Measurements from ENCODE around the gene NPHS1.
A peak's percentile ranks its signal among the peaks of the same experiment; 100 is the strongest.
"Not testable (repeated sequence)": the region's sequence is repeated elsewhere in the genome, so short reads cannot be mapped to it uniquely, and the experiment has no call there.

The NPHS1 gene, protein sequence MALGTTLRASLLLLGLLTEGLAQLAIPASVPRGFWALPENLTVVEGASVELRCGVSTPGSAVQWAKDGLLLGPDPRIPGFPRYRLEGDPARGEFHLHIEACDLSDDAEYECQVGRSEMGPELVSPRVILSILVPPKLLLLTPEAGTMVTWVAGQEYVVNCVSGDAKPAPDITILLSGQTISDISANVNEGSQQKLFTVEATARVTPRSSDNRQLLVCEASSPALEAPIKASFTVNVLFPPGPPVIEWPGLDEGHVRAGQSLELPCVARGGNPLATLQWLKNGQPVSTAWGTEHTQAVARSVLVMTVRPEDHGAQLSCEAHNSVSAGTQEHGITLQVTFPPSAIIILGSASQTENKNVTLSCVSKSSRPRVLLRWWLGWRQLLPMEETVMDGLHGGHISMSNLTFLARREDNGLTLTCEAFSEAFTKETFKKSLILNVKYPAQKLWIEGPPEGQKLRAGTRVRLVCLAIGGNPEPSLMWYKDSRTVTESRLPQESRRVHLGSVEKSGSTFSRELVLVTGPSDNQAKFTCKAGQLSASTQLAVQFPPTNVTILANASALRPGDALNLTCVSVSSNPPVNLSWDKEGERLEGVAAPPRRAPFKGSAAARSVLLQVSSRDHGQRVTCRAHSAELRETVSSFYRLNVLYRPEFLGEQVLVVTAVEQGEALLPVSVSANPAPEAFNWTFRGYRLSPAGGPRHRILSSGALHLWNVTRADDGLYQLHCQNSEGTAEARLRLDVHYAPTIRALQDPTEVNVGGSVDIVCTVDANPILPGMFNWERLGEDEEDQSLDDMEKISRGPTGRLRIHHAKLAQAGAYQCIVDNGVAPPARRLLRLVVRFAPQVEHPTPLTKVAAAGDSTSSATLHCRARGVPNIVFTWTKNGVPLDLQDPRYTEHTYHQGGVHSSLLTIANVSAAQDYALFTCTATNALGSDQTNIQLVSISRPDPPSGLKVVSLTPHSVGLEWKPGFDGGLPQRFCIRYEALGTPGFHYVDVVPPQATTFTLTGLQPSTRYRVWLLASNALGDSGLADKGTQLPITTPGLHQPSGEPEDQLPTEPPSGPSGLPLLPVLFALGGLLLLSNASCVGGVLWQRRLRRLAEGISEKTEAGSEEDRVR (N-terminal part only)

GRCh38 chr19:35852029-35852780, at the start of gene NPHS1:
TSS of gene NPHS1 (minus strand) at chr19:35852504. CDS start at chr19:35851837, 667 bp downstream.
- DNase-seq, result no peak

DNA sequence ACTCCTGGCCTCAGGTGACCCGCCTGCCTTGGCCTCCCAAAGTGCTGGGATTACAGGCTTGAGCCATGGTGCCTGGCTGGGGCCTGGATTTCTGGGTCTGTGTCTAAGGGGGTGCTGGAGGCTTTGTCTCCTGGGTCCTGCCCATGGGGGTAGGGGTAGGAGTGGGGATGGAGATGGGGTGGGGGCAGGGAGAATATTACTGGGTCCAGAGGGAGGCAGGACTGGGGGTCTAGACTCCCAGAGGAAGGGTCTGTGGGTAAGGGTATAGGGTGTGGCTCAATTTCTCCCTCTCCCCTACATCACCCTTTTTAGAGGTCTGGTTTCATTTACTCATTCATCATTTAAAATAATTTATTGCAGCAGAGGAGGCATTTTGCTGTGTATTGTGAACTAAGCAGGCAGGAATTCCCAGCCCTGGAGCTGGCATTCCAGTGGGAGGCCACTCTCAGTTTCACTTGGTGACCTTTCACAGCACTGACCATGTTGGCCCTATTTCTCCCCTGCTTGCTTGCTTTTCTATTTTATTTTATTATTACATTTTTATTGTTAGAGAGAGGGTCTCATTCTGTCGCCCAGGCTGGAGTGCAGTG, 48.8 kb upstream of the NPHS1 start:
- DNase-seq, result no peak

- DNase-seq, result peak; percentile 90
Observed at GRCh38 chr19:35899547-35900214, 47.4 kb upstream of the NPHS1 start.

- no peak for DNase-seq
Observed at GRCh38 chr19:35898499-35898809, 46.1 kb upstream of the NPHS1 start.

DNA sequence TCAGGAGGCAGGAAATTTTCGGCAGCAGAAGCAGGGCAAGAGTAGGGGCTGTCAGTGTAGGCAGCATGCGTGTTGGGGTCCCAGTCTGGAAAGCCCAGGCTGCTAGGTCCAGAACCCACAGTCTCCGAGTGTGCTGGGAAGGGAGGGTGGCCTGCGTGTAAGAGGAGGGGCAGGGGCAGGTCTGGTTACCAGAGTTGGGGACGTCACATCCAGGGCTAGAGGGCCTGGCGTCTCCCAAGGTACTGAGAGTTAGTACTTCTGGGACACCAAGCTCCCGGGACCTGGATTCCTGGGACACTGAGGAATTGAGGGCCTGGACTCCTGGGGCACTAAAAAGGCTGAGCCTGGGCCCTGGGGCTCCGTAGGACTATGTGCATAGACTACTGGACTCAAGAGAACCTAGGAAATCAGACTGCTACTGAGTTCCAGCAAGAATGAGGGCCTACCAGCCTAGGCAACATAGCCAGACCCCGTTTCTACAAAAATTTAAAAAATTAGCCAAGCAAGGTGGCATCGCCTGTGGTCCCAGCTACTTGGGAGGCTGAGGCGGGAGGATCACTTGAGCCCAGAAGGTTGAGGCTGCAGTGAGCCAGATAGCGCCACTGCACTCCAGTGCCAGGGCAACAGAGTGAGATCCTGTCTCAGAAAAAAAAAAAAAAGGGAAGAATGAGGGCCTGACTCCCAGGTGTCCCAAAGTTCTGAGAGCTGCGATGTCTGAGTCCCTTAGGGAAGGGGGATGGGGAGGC, 45.6 kb upstream of the NPHS1 start:
- DNase-seq, result no peak

GRCh38 chr19:35896643-35897040, 44.3 kb upstream of the NPHS1 start:
- DNase-seq, result no peak

- no peak for DNase-seq
Observed at GRCh38 chr19:35895911-35896642, 43.8 kb upstream of the NPHS1 start.

DNA sequence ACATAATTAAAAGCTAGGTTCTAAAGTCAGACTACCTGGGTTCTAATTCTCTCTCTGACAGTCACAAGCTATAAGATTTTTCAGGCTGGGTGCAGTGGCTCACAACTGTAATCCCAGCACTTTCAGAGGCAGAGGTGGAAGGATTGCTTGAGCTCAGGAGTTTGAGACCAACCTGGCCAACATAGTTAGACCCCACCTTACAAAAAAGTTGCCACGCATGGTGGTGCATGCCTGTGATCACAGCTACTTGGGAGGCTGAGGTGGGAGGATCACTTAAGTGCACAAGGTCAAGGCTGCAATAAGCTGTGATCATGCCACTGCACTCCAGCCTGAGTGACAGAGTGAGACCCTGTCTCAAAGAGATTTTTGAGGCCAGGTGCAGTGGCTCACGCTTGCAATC, 42.0 kb upstream of the NPHS1 start:
- no peak for DNase-seq

DNA sequence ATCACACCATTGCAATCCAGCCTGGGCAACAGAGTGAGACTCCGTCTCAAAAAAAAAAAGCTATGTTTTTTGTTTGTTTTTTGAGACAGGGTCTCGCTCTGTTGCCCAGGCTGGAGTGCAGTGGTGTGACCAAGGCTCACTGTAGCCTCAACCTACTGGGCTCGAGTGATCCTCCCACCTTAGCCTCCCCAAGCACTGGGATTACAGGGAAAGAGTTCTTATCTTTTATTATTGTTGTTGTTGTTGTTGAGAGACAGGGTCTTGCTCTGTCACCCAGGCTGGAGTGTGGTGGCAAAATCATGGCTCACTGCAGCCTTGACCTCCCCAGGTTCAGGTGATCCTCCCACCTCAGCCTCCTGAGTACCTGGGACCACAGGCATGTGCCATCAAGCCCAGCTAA, 39.5 kb upstream of the NPHS1 start:
- not testable (repeated sequence) for DNase-seq

DNA sequence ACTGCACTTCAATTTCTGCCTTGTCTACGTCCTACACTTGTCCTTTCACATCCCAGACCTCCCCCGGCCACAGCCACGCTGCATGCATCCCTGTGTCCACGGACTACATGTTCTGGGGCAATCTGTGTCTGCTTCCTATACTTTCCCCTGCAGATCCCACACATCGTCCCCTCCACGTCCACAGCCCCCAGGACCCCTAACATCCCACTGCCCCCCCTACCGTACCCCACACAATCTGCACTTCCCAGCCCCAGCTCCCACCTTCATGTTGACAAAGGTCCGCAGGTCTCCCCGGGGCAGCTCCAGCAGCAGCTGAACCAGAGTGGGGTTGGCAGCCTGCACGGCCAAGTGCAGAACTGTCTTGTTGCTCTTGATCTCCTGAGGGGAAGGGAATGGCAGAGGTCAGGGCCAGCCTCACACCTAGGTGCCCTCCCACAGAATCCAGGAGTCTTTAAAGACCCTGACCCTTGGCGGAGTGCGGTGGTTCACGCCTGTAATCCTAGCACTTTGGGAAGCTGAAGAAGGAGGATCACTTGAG, 37.9 kb upstream of the NPHS1 start:
- no peak for DNase-seq

DNA sequence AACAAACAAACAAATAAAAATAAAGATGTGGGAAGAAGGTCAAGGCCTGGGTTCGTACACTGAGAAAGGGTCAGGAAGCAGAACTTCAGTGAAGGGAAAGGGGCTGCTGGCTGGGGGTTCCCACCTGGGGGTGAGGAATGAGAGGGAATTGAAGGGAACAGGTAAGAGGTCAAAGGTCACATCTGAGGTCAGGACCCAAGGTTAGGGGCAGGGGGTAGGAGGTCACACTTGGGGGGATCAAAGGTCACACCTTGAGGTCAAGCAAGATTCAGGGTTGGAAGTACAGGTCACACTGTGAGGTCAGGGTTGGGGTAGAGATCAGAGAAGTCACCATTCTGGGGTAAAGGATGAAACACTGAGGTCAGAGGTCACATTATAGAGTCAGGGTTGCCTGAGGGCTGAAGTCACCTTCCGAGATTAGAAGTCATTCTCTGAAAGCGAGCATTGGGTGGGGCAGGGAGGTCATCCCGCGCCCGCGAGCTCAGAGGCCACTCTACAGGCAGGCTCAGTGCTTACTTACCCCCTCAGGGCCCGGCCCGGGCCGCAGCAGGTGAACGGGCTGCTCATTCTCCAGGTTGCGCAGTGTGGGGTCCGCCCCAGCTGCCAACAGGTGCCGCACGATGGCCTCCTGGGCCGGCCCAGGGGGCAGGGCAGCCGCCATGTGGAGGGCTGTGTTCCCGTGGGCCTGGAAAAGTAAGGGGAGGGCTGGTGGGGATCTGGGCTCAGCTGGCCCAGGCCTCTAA, 37.2 kb upstream of the NPHS1 start:
- DNase-seq, result no peak

- DNase-seq, result no peak
Observed at GRCh38 chr19:35888398-35888797, 36.1 kb upstream of the NPHS1 start.

DNA sequence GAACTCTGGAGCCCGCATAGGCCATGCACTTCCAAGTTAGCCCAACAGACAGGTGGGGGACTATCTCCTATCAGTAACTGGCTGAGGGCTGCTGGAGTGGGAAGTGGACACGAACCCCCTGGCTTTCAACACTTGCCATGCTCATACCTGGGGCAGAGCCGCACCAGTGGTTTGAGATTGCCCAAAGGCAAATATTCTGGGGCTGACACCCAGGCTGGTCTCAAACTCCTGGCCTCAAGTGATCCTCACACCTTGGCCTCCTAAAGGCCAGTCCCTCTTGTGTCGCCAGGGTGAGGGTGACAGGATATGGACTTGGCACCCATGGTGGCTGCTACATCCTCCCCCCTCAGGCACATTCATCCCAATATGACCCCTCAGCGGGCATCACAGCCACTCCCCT, 34.9 kb upstream of the NPHS1 start:
- no peak for DNase-seq

DNA sequence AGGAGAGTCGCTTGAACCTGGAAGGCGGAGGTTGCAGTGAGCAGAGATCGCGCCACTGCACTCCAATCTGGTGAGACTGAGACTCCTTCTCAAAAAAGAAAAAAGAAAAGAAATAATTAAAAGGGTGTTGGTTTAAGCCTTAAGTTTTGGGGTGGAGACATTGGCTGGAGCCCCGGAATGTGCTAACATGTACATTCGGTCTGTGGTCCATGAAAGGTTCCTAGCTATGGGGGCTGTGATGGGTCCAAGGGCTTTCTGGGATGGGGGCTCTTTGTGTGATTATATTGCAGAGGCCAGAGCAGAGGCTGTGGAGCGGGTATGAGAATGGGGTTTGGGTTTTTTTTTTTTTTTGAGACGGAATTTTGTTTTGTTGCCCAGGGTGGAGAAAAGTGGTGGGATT, 33.6 kb upstream of the NPHS1 start:
- DNase-seq, result no peak

GRCh38 chr19:35885225-35885738, 33.0 kb upstream of the NPHS1 start:
- DNase-seq, result no peak

DNA sequence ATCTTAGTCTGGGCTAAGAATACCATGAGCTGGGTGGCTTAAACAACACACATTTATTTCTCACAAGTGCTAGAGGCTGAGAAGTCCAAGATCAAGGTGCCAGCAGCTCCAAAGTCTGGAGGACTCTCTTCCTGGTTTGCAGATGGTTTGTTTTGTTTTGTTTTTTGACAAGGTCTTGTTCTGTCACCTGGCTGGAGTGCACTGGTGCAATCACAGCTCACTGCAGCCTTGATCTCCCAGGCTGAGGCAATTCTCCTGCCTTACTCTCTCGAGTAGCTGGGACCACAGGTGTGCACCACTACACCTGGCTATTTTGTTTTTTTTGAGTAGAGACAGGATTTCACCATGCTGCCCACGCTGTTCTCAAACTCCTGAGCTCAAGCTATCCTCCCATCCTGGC, 31.6 kb upstream of the NPHS1 start:
- no peak for DNase-seq

- peak; percentile 54 for DNase-seq
Observed at GRCh38 chr19:35882114-35882832, 30.0 kb upstream of the NPHS1 start.

- DNase-seq, result peak; percentile 80
Observed at GRCh38 chr19:35879770-35880317, 27.5 kb upstream of the NPHS1 start.
